Kidney (tissue), 14 donors: Measurements from ENCODE around the gene HSDL1. TPM values are rescaled to one million over a fixed set of nuclear protein-coding genes. Genes with fewer than 3 reads are reported as not detected.

Source experiments
- DNase-seq, 5 donors: peaks; one replicate each; pipeline ENCODE4 v3.0.0-alpha.2; 2013 to 2020
- FAIRE-seq: peaks from 2 replicates; lab custom pipeline; 2012; peaks lifted over from hg19 to GRCh38; lab: Jason Lieb, UNC
- H3K27ac ChIP-seq, 2 donors: one replicate each; pipeline ENCODE4 v1.7.0; 2013; ENCODE audit warnings: low read depth in 2 of 2, low read length in 2 of 2, inconsistent platforms in 1 of 2
- H3K27me3 ChIP-seq: one replicate; pipeline ENCODE4 v1.7.1; 2013; ENCODE audit warnings: low read length, inconsistent platforms; ENCODE audit not compliant: control insufficient read depth, insufficient read depth
- H3K36me3 ChIP-seq, 3 donors: one replicate each; pipeline versions ENCODE4 v1.7.0 to v1.7.1; 2013; ENCODE audit warnings: low read length in 3 of 3, control low read depth in 1 of 3, inconsistent platforms in 1 of 3; ENCODE audit not compliant: insufficient read depth in 3 of 3, control insufficient read depth in 2 of 3
- H3K4me1 ChIP-seq, 3 donors: one replicate each; pipeline versions ENCODE4 v1.7.0 to v1.7.1; 2013; ENCODE audit warnings: low read length in 3 of 3, inconsistent platforms in 1 of 3, low read depth in 1 of 3; ENCODE audit not compliant: control insufficient read depth in 2 of 3, insufficient read depth in 2 of 3
- H3K4me3 ChIP-seq, 3 donors: one replicate each; pipeline versions ENCODE4 v1.7.0 to v1.8.1; 2013; ENCODE audit warnings: low read length in 3 of 3, control low read depth in 1 of 3, inconsistent platforms in 1 of 3
- H3K9ac ChIP-seq, 3 donors: one replicate each; pipeline versions ENCODE4 v1.7.0 to v1.7.1; 2013; ENCODE audit warnings: low read length in 3 of 3, control low read depth in 1 of 3, inconsistent platforms in 1 of 3
- H3K9me3 ChIP-seq, 3 donors: one replicate each; pipeline versions ENCODE4 v1.7.0 to v1.7.1; 2013; ENCODE audit warnings: low read length in 3 of 3, control low read depth in 1 of 3, inconsistent platforms in 1 of 3; ENCODE audit not compliant: control insufficient read depth in 2 of 3, insufficient read depth in 1 of 3
- intact Hi-C: fragments of 100-400 bp; cut with DNase I; formaldehyde crosslinking; loops from one replicate; pipeline ENCODE4 v1.11.1; 2022
- polyA plus RNA-seq: library from polyadenylated mRNA; stranded (reverse); fragments of 350-450 nt; fragmentation: Illumina TruSeq; extraction: RNeasy Lipid Tissue Mini Kit (QIAGEN cat#74804); gene quantifications from one replicate; pipeline ENCODE4 v1.2.3, GENCODE V29; 2014; ENCODE audit warnings: low read depth, low replicate concordance; ENCODE audit not compliant: insufficient read depth
- total RNA-seq: library from RNA; stranded (reverse); fragmentation: NEBNext Ultra II Directional; extraction: Animal tissue kit (Norgen Biotek cat#: 25700); gene quantifications from one replicate; pipeline ENCODE4 v1.2.1, GENCODE V29; 2021
- TF ChIP-seq, protein P1 (sequence below): IDR thresholded peaks from 3 replicates; pipeline ENCODE4 v1.5.1; 2012; ENCODE audit warnings: mild to moderate bottlenecking, moderate library complexity, borderline replicate concordance; ENCODE audit not compliant: insufficient read depth; ENCODE audit errors: extremely low read depth
- donor health status: control.
- donor health status: control.
- donor health status: control.
- donor health status: control.
- donor health status: control.
- donor health status: DM: yes; HTN: yes; CAD: no.
- donor health status: Normal renal cell carcinoma (clear cell type).

Gene HSDL1
- total and polyA plus RNA-seq, 2 donors from 2014 or later = 12.1 to 13.3 TPM

DNA sequence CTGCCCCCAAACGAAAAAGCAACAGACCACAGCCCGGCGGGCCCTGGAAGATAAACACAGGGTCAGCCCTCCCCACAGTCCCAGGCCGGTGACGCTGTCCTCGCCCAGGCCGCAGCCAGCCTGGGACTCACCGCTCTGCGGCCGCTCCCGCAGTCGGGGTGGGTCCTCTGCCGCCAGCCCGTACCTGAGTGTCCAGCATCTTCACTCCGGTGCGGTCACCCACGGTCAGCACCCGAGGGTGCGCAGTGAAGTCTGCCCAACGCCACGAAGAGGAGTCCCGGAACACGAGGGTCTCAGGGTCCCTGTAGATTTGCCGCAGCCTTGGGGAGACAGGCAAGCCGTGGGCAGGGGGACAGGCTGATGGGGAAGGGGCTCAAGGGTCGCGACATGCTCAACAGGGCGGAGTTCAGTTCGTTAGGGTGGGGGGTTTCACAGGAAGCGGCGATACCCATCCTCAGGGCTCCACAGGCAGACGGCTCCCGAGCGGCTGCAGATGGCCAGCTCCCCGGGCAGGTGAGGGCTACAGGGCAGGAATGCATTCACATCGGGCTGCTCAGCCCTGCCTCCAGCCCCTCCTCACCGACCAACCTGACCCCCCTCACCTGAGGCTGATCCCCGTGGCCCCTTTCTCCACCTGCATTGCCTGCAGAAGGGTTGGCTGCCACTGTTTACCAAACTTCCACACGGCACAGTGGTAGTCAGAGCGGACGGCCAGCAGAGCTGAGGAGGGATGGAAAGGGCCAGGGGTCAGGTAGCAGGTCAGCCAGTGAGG is 36.4 kb upstream of the HSDL1 start:
- H3K9ac ChIP-seq = no peak overlapping the region
- H3K36me3 ChIP-seq = peaks cover 2 to 31% (median 3%) of the 10 kb centered on the region in 3 donors
- H3K27ac ChIP-seq = no peak overlapping the region
- TF ChIP-seq, protein P1, sequence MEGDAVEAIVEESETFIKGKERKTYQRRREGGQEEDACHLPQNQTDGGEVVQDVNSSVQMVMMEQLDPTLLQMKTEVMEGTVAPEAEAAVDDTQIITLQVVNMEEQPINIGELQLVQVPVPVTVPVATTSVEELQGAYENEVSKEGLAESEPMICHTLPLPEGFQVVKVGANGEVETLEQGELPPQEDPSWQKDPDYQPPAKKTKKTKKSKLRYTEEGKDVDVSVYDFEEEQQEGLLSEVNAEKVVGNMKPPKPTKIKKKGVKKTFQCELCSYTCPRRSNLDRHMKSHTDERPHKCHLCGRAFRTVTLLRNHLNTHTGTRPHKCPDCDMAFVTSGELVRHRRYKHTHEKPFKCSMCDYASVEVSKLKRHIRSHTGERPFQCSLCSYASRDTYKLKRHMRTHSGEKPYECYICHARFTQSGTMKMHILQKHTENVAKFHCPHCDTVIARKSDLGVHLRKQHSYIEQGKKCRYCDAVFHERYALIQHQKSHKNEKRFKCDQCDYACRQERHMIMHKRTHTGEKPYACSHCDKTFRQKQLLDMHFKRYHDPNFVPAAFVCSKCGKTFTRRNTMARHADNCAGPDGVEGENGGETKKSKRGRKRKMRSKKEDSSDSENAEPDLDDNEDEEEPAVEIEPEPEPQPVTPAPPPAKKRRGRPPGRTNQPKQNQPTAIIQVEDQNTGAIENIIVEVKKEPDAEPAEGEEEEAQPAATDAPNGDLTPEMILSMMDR = no peak
- intact Hi-C loops = no loop called here
- peaks cover 2 to 23% (median 21%) of the 10 kb centered on the region in 3 donors for H3K4me1 ChIP-seq
- no peak for FAIRE-seq
- H3K9me3 ChIP-seq = no peaks in the 10 kb centered on the region
- no peaks in the 10 kb centered on the region for H3K27me3 ChIP-seq
- DNase-seq = no peak
- H3K4me3 ChIP-seq = no peak overlapping the region

DNA sequence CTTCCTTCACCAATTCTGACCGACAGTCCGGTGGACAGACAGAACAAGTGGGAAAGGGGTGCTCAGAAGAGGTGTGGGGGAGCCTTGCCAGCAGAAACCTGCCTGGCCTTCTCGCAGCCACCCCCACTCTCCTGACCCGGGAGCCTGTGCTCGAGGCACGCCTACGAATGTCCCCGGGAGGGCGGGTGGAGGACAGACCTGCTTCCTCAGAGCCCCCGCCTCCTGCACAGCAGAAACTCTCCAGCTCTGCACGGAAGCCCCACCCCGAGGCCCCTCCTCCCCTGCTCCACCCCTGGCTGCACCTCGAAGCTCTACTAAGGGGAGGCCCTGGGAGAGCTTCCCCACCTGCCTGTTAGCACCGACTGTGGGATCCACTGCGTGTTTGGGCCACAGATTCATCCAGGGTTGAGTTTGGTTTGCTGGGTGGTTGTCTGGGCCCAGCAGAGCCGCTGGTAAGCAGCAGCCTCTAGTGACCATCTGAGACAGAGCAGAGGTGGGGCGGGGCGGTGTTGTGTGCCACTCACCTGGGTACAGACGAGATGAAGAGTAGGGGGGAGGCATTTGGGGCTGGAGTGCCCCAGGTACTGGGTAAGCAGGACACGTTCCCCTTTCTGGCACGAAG is 35.7 kb upstream of the HSDL1 start:
- peaks cover 2 to 26% (median 19%) of the 10 kb centered on the region in 3 donors for H3K4me1 ChIP-seq
- FAIRE-seq (no peak), DNase-seq (no peak)
- no peak overlapping the region for H3K27ac ChIP-seq
- no peaks in the 10 kb centered on the region for H3K27me3 ChIP-seq
- no peak overlapping the region for H3K4me3 ChIP-seq
- intact Hi-C loops = no loop called here
- TF ChIP-seq, protein P1 = no peak
- no peaks in the 10 kb centered on the region for H3K9me3 ChIP-seq
- no peak overlapping the region for H3K9ac ChIP-seq
- peaks cover 2 to 31% (median 3%) of the 10 kb centered on the region in 3 donors for H3K36me3 ChIP-seq

DNA sequence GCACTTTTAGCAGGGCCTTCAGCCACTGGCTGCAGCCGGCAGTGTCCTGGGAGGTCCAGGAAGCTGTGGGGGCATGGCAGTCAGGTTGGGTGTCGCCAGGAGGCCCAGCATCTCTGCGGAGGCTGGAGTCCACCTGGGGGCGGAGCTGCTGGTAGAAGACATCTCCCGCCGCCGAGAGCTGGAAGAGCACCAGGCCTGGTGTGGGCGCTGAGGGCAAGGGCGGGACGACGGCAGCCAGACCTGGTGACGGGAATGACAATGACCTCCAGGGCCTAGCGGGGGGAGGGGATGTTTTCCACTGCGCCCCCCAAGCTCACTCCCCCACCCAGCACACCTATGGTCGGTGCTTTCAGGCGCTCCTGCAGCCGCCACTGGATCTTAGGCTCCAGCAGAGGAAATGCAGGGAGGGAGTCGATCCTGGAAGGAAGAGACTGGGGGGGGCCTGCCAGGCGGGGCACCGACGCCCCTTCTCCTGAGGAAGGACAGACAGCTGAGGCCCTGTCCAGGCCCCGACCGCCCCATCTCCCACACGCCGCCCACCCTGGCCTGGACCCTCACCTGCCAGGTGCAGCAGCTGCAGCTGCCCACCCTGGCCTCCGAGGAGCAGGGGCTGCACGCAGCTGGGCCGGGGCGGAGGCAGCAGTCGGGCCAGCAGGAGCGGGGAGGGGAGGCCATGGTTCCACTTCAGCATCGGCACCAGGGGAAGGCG is 34.8 kb upstream of the HSDL1 start:
- Histone ChIP-seq H3K4me1 (peaks cover 2 to 25% (median 19%) of the 10 kb centered on the region in 3 donors), H3K27me3 (no peaks in the 10 kb centered on the region), H3K9me3 (no peaks in the 10 kb centered on the region), H3K27ac (no peak overlapping the region), H3K36me3 (peaks cover 2 to 31% (median 3%) of the 10 kb centered on the region in 3 donors), H3K9ac (no peak overlapping the region), H3K4me3 (no peak overlapping the region)
- DNase-seq (no peak), FAIRE-seq (no peak)
- TF ChIP-seq, protein P1 = no peak
- intact Hi-C loops = no loop called here
